Measurements from ENCODE around the gene CXXC5.

CXXC5 gene

DNA sequence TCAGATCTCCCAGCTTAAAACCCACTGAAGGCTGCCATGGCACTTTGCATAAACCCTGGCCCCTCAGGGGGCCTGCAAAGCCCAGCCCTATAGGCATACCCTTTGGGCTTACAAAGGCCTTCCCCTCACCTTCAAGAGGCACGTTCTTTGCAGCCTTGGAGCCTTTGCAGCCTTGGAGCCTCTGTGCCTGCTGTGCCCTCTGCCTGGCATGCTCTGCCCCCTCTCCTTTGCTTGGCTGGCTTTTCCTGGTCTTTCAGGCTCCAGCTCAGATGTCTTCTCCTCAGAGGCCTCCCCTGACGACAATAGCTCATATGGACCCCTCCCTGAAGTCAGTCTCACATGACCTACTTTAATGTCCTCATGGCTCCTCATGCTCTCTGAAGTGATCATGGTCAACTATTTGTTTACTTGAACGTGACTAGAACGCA, 60.3 kb downstream of the CXXC5 start:
- H3K4me3 ChIP-seq (ENCODE audit: low read depth, low read length) = no peak overlapping the region
- no peak for DNase-seq (ENCODE audit: low read depth)
- TF ChIP-seq, protein P1, sequence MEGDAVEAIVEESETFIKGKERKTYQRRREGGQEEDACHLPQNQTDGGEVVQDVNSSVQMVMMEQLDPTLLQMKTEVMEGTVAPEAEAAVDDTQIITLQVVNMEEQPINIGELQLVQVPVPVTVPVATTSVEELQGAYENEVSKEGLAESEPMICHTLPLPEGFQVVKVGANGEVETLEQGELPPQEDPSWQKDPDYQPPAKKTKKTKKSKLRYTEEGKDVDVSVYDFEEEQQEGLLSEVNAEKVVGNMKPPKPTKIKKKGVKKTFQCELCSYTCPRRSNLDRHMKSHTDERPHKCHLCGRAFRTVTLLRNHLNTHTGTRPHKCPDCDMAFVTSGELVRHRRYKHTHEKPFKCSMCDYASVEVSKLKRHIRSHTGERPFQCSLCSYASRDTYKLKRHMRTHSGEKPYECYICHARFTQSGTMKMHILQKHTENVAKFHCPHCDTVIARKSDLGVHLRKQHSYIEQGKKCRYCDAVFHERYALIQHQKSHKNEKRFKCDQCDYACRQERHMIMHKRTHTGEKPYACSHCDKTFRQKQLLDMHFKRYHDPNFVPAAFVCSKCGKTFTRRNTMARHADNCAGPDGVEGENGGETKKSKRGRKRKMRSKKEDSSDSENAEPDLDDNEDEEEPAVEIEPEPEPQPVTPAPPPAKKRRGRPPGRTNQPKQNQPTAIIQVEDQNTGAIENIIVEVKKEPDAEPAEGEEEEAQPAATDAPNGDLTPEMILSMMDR (IDR thresholded peaks at IDR 0.05; ENCODE audit: low read depth, low read length, missing control alignments) = no peak

- H3K4me3 ChIP-seq (ENCODE audit: low read depth, low read length) = no peak overlapping the region
- TF ChIP-seq, protein P1 (IDR thresholded peaks at IDR 0.05; ENCODE audit: low read depth, low read length, missing control alignments) = no peak
- DNase-seq (ENCODE audit: low read depth) = no peak
Measured at GRCh38 chr5:139708877-139709581, 60.9 kb downstream of the CXXC5 start.

- TF ChIP-seq, protein P1 (IDR thresholded peaks at IDR 0.05; ENCODE audit: low read depth, low read length, missing control alignments) = no peak
- H3K4me3 ChIP-seq (ENCODE audit: low read depth, low read length) = no peak overlapping the region
- DNase-seq (ENCODE audit: low read depth) = no peak
Measured at GRCh38 chr5:139709582-139710318, 61.6 kb downstream of the CXXC5 start.

DNA sequence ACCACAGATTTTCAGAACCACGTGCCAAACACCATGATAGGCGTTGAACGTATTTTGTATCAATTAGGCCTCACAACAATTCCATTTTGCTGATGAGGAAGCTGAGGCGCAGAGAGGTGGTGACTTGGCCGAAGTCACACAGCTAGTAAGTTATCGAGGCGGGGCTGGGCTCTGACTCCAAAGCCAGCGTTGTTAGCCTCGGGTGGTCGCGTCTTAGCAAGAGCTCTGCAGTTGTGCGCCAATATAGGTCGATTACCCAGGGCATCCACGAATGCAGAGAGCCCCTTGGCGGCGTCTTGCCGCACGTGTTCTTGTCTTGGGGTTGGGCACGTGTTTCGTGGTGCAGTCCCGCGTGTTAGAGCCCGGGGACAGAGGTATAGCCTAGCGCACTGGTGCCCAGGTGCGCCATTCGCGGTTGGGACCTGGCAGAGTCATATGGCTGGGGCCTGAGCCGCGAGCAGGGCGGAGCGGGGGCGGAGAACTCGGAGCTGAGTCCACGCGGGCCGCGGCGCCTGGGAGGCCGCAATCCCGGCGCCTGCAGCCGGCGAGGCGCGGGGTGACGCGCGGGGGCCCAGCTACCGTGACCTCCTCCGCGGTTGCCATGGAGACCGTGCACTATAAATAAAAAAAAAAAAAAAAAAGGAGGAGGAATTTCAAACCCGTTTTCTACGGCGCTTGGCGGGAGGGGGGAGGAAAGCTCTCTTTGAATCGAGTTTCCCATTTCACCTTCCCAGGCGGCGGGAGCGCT, 62.3 kb downstream of the CXXC5 start:
- peak overlapping the region; percentile 39 for H3K4me3 ChIP-seq (ENCODE audit: low read depth, low read length)
- no peak for DNase-seq (ENCODE audit: low read depth)
- TF ChIP-seq, protein P1 (IDR thresholded peaks at IDR 0.05; ENCODE audit: low read depth, low read length, missing control alignments) = no peak

DNA sequence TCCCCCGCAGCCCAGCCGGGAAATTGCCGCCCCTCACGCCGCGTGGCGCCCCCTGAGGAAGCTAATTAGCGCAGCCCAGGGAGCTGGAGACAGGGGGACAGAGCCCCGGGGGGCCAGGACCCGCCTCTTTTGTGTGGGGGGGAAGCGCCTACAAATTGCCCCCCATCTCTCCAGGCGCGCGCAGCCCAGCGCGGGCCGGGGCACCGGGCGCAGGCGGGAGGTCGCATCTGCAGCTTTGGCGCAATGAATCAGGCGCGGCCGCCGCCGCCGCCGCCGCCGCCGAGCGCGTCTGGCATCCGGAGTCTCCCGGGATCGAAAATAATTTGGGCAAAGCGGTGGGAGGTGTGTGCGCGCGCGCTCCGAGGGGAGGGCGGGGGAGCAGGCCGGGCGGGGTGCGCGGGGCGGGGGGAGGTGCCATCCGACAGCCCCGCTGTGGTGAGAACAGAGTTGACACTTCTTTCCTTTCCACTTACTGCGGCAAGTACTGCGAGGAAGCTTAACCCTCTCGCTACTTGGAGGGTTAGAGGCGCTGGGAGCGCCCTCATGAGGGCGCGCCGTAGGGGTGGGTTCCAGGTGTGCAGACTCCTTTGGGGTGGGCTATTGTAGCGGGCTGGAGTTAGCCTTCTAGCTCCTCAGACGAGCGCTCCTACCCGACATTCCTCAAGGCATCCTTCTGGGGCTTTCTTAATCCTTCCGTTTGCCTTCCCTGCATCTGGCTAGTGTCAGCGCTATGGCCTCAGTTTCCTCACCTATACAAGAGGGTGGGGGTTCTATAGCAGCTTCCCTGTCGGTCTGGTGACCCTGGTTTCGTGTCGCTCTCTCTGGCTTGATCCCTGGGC, 63.1 kb downstream of the CXXC5 start:
- DNase-seq (ENCODE audit: low read depth) = no peak
- TF ChIP-seq, protein P1 (IDR thresholded peaks at IDR 0.05; ENCODE audit: low read depth, low read length, missing control alignments) = peak; percentile 40

GRCh38 chr5:139711906-139712224, 63.7 kb downstream of the CXXC5 start:
- H3K4me3 ChIP-seq (ENCODE audit: low read depth, low read length) = peak overlapping the region; percentile 17
- DNase-seq (ENCODE audit: low read depth) = no peak
- TF ChIP-seq, protein P1 (IDR thresholded peaks at IDR 0.05; ENCODE audit: low read depth, low read length, missing control alignments) = no peak

More for the DNA sequence above, 63.1 kb downstream of the CXXC5 start:
- H3K4me3 ChIP-seq (ENCODE audit: low read depth, low read length) = peak overlapping the region; percentile 39
